DMS114 treated with DMSO at 0.1 percent for 48 hours (cell line): Measurements from ENCODE around the gene GATD1.
A peak's percentile ranks its signal among the peaks of the same experiment; 100 is the strongest.
"Not testable (repeated sequence)": the region's sequence is repeated elsewhere in the genome, so short reads cannot be mapped to it uniquely, and the experiment has no call there.

ENCODE experiments used
- DNase-seq: peaks from one replicate; lab custom pipeline; 2025; ENCODE audit not compliant: unreplicated experiment; lab: John Stamatoyannopoulos, UW

GATD1 gene

GRCh38 chr11:765025-765801 lies 12.1 kb downstream of the GATD1 start:
- DNase-seq, result no peak

- no peak for DNase-seq
Observed at GRCh38 chr11:764322-765024, 12.8 kb downstream of the GATD1 start.

- DNase-seq, result no peak
Observed at GRCh38 chr11:763549-764321, 13.6 kb downstream of the GATD1 start.

- DNase-seq, result no peak
Observed at GRCh38 chr11:763073-763463, 14.2 kb downstream of the GATD1 start.

- peak; percentile 20 for DNase-seq
Observed at GRCh38 chr11:762421-763072, 14.7 kb downstream of the GATD1 start.

GRCh38 chr11:761526-762108 lies 15.7 kb downstream of the GATD1 start:
- no peak for DNase-seq

GRCh38 chr11:760236-760635 lies 17.1 kb downstream of the GATD1 start:
- DNase-seq, result no peak

- DNase-seq, result no peak
Observed at GRCh38 chr11:749731-750130, 27.6 kb downstream of the GATD1 start.

GRCh38 chr11:748007-748359 lies 29.3 kb downstream of the GATD1 start:
- DNase-seq, result no peak

- peak; percentile 63 for DNase-seq
Observed at GRCh38 chr11:747158-748006, 29.9 kb downstream of the GATD1 start, which contains the start of gene TALDO1. TALDO1 (plus strand) TSS chr11:747464; CDS start chr11:747482, 18 bp downstream.

- no peak for DNase-seq
Observed at GRCh38 chr11:746289-747157, 30.8 kb downstream of the GATD1 start.

- no peak for DNase-seq
Observed at GRCh38 chr11:745428-745827, 31.9 kb downstream of the GATD1 start.

GRCh38 chr11:742571-743201 lies 34.6 kb downstream of the GATD1 start:
- no peak for DNase-seq

- no peak for DNase-seq
Observed at GRCh38 chr11:742156-742546, 35.1 kb downstream of the GATD1 start.

GRCh38 chr11:737899-738298 lies 39.4 kb downstream of the GATD1 start:
- DNase-seq, result not testable (repeated sequence)

GRCh38 chr11:737366-737765 lies 39.9 kb downstream of the GATD1 start:
- no peak for DNase-seq

- DNase-seq, result not testable (repeated sequence)
Observed at GRCh38 chr11:734541-734940, 42.7 kb downstream of the GATD1 start.

GRCh38 chr11:733072-733471 lies 44.2 kb downstream of the GATD1 start:
- no peak for DNase-seq
